ENCODE data around the gene TP53TG5.

- TF ChIP-seq CTCF (IDR thresholded peaks at IDR 0.05) (no peak), POLR2A (IDR thresholded peaks at IDR 0.05) (no peak)
Observed at GRCh38 chr20:45345104-45345936, 32.8 kb downstream of the TP53TG5 start.

All from tibial nerve (tissue), 3 donors.